Measurements from ENCODE around the gene EVA1A.

The EVA1A gene

GRCh38 chr2:75560768-75561565 lies at the start of gene EVA1A:
Gene EVA1A (minus strand): TSS chr2:75560939. CDS start chr2:75518140, 42,799 bp downstream.
- DNase-seq (ENCODE audit: low read depth, low spot score) = no peak

GRCh38 chr2:75609937-75610508 lies 49.3 kb upstream of the EVA1A start:
- no peak for DNase-seq (ENCODE audit: low read depth, low spot score)

- DNase-seq (ENCODE audit: low read depth, low spot score) = no peak
Measured at GRCh38 chr2:75609334-75609689, 48.6 kb upstream of the EVA1A start.

GRCh38 chr2:75608684-75609333 lies 48.1 kb upstream of the EVA1A start:
- peak; percentile 6 for DNase-seq (ENCODE audit: low read depth, low spot score)

- DNase-seq (ENCODE audit: low read depth, low spot score) = no peak
Measured at GRCh38 chr2:75607988-75608683, 47.4 kb upstream of the EVA1A start.

GRCh38 chr2:75607400-75607798 lies 46.7 kb upstream of the EVA1A start:
- DNase-seq (ENCODE audit: low read depth, low spot score) = no peak

GRCh38 chr2:75606761-75607399 lies 46.1 kb upstream of the EVA1A start:
- DNase-seq (ENCODE audit: low read depth, low spot score) = no peak

GRCh38 chr2:75605770-75606529 lies 45.2 kb upstream of the EVA1A start:
- no peak for DNase-seq (ENCODE audit: low read depth, low spot score)

- no peak for DNase-seq (ENCODE audit: low read depth, low spot score)
Measured at GRCh38 chr2:75604484-75604883, 43.7 kb upstream of the EVA1A start.

GRCh38 chr2:75603477-75603876 lies 42.7 kb upstream of the EVA1A start:
- no peak for DNase-seq (ENCODE audit: low read depth, low spot score)

GRCh38 chr2:75602724-75603342 lies 42.1 kb upstream of the EVA1A start:
- DNase-seq (ENCODE audit: low read depth, low spot score) = no peak

- DNase-seq (ENCODE audit: low read depth, low spot score) = no peak
Measured at GRCh38 chr2:75600461-75601011, 39.8 kb upstream of the EVA1A start.

- no peak for DNase-seq (ENCODE audit: low read depth, low spot score)
Measured at GRCh38 chr2:75598589-75599155, 37.9 kb upstream of the EVA1A start.

- no peak for DNase-seq (ENCODE audit: low read depth, low spot score)
Measured at GRCh38 chr2:75597949-75598348, 37.2 kb upstream of the EVA1A start.

- no peak for DNase-seq (ENCODE audit: low read depth, low spot score)
Measured at GRCh38 chr2:75596784-75597183, 36.0 kb upstream of the EVA1A start.

- no peak for DNase-seq (ENCODE audit: low read depth, low spot score)
Measured at GRCh38 chr2:75595541-75596395, 35.0 kb upstream of the EVA1A start.

GRCh38 chr2:75594596-75594995 lies 33.9 kb upstream of the EVA1A start:
- DNase-seq (ENCODE audit: low read depth, low spot score) = no peak

- no peak for DNase-seq (ENCODE audit: low read depth, low spot score)
Measured at GRCh38 chr2:75592888-75593287, 32.1 kb upstream of the EVA1A start.

GRCh38 chr2:75592030-75592429 lies 31.3 kb upstream of the EVA1A start:
- no peak for DNase-seq (ENCODE audit: low read depth, low spot score)
